Glutamatergic neuron (in vitro differentiated cells): ENCODE data around the gene GATC. TPM values are rescaled to one million over a fixed set of nuclear protein-coding genes. Genes with fewer than 3 reads are reported as not detected.

Experiments used
- DNase-seq: peaks from one replicate; pipeline ENCODE4 v3.0.0; 2022
- H3K27ac Mint-ChIP-seq: one replicate; pipeline ENCODE4 v1.8.0; 2020; ENCODE audit warnings: mild to moderate bottlenecking, mixed read lengths, inconsistent platforms; ENCODE audit not compliant: unreplicated experiment
- H3K27me3 Mint-ChIP-seq: one replicate; pipeline ENCODE4 v1.8.0; 2020; ENCODE audit warnings: mild to moderate bottlenecking, moderate library complexity, mixed read lengths, inconsistent platforms; ENCODE audit not compliant: unreplicated experiment
- H3K36me3 Mint-ChIP-seq: one replicate; pipeline ENCODE4 v1.8.0; 2020; ENCODE audit warnings: mild to moderate bottlenecking, mixed read lengths, inconsistent platforms; ENCODE audit not compliant: unreplicated experiment
- H3K4me1 Mint-ChIP-seq: one replicate; pipeline ENCODE4 v1.8.0; 2020; ENCODE audit warnings: mild to moderate bottlenecking, low read depth, mixed read lengths, inconsistent platforms; ENCODE audit not compliant: unreplicated experiment
- H3K4me3 Mint-ChIP-seq: one replicate; pipeline ENCODE4 v1.8.0; 2020; ENCODE audit warnings: mild to moderate bottlenecking, mixed read lengths, inconsistent platforms; ENCODE audit not compliant: unreplicated experiment
- H3K9me3 Mint-ChIP-seq: one replicate; pipeline ENCODE4 v1.8.0; 2020; ENCODE audit warnings: mild to moderate bottlenecking, moderate library complexity, mixed read lengths, inconsistent platforms; ENCODE audit not compliant: unreplicated experiment
- CTCF ChIP-seq: fragments of 200-600 bp; sonication (generic); IDR thresholded peaks from one replicate; pipeline ENCODE4 v1.5.0; 2021; ENCODE audit not compliant: partially characterized antibody, unreplicated experiment
- total RNA-seq: library from RNA; stranded (reverse); fragmentation: NEBNext Ultra II Directional; extraction: Animal tissue kit (Norgen Biotek cat#: 25700); gene quantifications from one replicate; pipeline ENCODE4 v1.2.1, GENCODE V29; 2021; ENCODE audit not compliant: unreplicated experiment

GATC gene
- total RNA-seq, 1 donor from 2014 or later: 16.8 TPM

GRCh38 chr12:120455302-120455701 lies 9.1 kb downstream of the GATC start:
- Mint-ChIP-seq H3K9me3 (peaks cover 4% of the 10 kb centered on the region), H3K4me1 (no peaks in the 10 kb centered on the region), H3K27ac (no peak overlapping the region), H3K36me3 (no peaks in the 10 kb centered on the region), H3K4me3 (no peak overlapping the region), H3K27me3 (no peaks in the 10 kb centered on the region)
- no peak for TF ChIP-seq CTCF
- no peak for DNase-seq

GRCh38 chr12:120457133-120457532 lies 10.9 kb downstream of the GATC start:
- Mint-ChIP-seq H3K27me3 (no peaks in the 10 kb centered on the region), H3K36me3 (no peaks in the 10 kb centered on the region), H3K4me3 (no peak overlapping the region), H3K27ac (no peak overlapping the region), H3K4me1 (no peaks in the 10 kb centered on the region), H3K9me3 (peaks cover 4% of the 10 kb centered on the region)
- TF ChIP-seq CTCF: peak; percentile 25
- no peak for DNase-seq

GRCh38 chr12:120460157-120460556 lies 13.9 kb downstream of the GATC start:
- Mint-ChIP-seq H3K4me3 (no peak overlapping the region), H3K27ac (no peak overlapping the region), H3K36me3 (no peaks in the 10 kb centered on the region)

GRCh38 chr12:120462099-120462640 lies 15.9 kb downstream of the GATC start:
- DNase-seq: no peak
- H3K4me3 Mint-ChIP-seq: no peak overlapping the region
- H3K4me1 Mint-ChIP-seq: no peaks in the 10 kb centered on the region
- TF ChIP-seq CTCF: no peak
- H3K36me3 Mint-ChIP-seq: no peaks in the 10 kb centered on the region
- H3K27ac Mint-ChIP-seq: no peak overlapping the region
- peaks cover 2% of the 10 kb centered on the region for H3K9me3 Mint-ChIP-seq
- no peaks in the 10 kb centered on the region for H3K27me3 Mint-ChIP-seq

More at GRCh38 chr12:120460157-120460556, 13.9 kb downstream of the GATC start:
- Mint-ChIP-seq H3K9me3 (peaks cover 4% of the 10 kb centered on the region), H3K4me1 (no peaks in the 10 kb centered on the region), H3K27me3 (no peaks in the 10 kb centered on the region)
- no peak for TF ChIP-seq CTCF
- DNase-seq: no peak

- TF ChIP-seq CTCF: no peak
- Mint-ChIP-seq H3K4me1 (peaks cover 4% of the 10 kb centered on the region), H3K9me3 (no peaks in the 10 kb centered on the region), H3K27ac (no peak overlapping the region), H3K36me3 (no peaks in the 10 kb centered on the region), H3K4me3 (no peak overlapping the region), H3K27me3 (peaks cover 5% of the 10 kb centered on the region)
- DNase-seq: no peak
Observed at GRCh38 chr12:120463712-120464111, 17.5 kb downstream of the GATC start.
